ENCODE data around the gene TUSC2. TPM values are rescaled to one million over a fixed set of nuclear protein-coding genes. Genes with fewer than 3 reads are reported as not detected.
"Not testable (repeated sequence)": the region's sequence is repeated elsewhere in the genome, so short reads cannot be mapped to it uniquely, and the experiment has no call there.

TUSC2 gene
- total RNA-seq, 1 donor from 2014 or later = 30.7 TPM

DNA sequence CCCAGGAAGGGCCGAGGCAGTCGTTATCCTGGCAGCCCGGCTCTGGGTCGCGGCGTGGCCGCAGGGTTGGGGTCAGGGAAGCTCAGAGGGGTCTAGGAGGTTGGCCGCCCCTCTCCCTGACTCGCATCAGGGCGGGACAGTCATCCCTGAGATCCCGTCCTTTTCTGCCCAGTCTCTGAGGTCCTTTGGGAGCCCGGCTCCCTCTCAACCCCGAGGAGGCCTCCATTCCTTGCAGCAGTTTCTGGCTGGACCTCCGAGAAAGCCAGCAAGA, 6.0 kb downstream of the TUSC2 start:
- no peak for ATAC-seq
- intact Hi-C loops (cut with micrococcal nuclease) = no loop called here
- DNase-seq = no peak

DNA sequence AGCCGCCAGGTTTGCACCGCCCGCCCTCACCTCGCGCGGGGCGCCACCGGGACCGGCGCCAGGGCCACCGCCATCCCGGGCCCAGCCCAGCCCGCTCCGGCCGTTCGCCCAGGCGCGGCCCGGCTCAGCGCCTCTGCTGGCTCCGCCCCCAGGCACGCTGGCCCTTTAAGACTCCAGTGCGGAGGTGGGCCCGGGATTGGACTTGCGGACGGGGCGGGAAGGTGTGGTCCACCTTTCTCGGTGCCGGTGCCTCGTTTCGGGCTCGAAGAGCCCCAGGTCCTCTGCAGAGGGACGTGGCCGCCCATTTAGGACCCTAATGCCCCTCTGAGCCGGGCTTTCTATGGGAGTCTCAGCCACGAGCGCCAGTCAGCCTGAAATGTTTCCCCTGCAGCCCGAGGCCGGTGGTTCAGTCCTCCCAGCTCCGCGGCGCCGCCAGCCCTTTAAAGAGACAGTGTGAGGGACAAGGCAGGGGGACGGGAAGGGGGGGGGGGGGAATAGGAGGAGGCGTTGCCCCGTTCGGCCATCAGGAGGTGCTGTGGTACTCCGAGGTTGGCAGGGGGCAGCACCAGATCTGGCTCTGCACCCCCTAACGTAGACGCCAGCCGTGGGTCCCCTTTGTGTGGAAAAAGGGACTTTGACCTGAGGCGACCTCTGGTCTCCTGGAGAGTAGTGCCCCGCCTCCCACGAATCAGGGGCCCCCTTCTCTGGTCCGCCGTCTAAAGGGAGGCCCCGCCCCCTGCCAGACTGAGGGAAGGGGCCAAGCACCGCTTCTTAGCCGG, 6.5 kb downstream of the TUSC2 start:
- peak; percentile 95 for DNase-seq
- intact Hi-C loops (cut with micrococcal nuclease) = no loop called here

DNA sequence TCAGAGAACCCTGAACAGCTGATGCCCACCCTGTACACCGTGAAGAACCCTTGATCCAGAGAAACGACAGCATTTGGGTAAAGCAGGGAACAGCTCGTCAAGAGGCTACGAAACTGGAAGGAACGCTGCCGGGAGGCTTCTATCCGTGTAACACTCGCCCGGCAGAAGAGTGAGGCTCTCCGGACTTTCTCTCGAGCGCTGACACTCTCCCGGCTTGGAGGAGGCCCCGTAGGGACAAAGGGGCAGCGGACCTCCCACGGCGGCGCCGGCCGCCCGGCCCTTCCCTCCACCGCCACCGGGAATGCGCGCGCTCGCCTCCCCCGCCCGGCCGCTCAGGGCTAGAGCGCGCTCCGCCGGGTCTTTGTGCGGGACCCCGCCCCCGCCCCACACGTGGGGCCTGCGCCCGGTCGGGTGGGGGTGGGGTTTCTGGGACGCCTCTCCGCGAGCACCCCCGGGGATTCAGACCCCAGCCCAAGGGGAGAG, 7.1 kb downstream of the TUSC2 start:
- peak; percentile 90 for DNase-seq
- ATAC-seq = peak; percentile 73
- intact Hi-C loops (cut with micrococcal nuclease) = no loop called here

More for the DNA sequence above, 6.5 kb downstream of the TUSC2 start:
- peak; percentile 81 for ATAC-seq

DNA sequence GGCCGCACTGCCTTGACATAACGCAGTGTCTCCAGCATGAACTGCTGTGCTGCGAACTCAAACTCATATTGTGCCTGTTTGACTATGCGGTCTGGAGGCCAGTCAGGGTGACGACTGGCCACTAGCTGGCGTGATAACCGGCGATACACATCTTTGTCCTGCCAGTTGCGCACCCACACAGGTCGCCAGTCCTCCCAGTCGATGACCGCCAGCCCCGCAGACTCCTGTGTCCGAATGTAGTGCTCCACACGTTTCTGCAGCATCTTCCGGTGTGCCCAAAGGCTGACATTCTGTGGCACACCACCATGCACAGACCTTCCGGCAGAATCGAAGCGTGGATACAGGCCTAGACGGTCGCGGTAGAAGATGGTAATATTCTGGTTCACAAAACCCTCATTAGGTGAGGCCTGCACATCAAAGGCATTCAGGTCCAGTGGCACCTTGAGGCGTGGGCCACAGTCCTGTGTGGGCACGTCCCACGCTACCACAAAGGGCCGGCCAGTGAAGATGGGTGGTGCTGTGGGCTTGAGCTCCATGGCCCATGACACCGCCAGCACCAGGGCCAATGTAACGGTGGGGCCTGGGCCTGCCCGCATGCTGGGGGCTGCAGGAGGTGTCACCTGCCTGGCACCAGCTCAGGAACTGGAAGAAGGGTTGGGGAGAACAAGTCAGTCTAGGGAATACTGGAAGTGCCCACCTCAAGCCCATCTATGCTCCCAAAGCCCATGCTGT, 8.0 kb downstream of the TUSC2 start:
- no peak for DNase-seq
- intact Hi-C loops (cut with micrococcal nuclease) = no loop called here
- ATAC-seq = no peak

DNA sequence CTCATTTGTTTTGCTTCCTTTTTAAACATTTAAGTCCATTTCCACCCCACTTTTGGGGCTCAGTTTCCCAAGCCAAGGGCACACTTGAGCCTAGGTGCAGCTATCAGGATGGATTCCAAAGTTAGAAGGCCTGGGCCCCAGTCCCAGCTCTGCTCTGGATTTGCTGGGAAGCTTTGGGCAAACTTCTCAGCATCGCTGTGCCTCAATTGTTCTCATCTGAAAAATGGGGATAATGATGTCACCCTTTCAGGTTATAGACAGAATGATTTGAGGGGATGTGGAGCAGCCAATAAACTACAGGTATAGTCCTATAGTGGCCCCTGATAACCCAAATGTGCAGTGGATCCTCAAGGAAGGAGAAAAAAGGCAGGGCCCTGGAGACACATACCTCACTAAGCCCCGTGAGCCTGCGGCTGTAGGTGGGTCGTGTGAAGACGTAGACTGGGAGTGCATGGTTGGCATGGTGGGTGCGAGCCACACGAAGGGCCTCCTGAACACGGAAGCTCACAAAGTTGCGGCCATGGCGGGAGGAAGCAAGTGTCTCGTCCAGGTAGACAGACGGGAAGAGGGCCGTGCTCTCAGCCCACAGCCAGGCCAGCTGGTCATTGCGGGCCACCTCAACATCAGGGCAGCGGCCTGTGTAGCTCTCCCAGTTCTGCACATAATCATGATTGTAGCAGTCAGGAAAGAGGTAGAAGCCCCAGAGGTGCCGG, 8.7 kb downstream of the TUSC2 start:
- intact Hi-C loops (cut with micrococcal nuclease) = no loop called here
- no peak for DNase-seq
- no peak for ATAC-seq

DNA sequence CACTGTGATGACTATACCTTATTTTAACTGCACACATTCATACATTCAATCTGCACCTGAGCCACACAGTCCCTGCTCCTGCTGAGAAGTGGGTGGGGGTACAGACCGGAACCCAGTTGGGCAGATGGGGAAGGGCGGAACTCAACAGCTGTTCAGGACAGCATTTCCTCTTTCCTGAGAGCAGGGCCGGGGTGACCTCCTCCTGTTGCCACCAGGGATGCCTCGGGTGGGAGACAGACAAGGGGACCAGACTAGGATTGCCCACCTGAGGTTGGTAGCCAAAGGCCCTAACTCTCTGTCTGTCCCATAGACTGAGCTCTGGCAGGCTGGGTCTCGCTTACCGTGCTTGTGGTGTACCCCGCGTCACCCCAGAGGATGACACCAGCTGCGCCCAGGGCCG, 9.4 kb downstream of the TUSC2 start:
- intact Hi-C loops (cut with micrococcal nuclease) = no loop called here
- DNase-seq = no peak
- ATAC-seq = no peak

DNA sequence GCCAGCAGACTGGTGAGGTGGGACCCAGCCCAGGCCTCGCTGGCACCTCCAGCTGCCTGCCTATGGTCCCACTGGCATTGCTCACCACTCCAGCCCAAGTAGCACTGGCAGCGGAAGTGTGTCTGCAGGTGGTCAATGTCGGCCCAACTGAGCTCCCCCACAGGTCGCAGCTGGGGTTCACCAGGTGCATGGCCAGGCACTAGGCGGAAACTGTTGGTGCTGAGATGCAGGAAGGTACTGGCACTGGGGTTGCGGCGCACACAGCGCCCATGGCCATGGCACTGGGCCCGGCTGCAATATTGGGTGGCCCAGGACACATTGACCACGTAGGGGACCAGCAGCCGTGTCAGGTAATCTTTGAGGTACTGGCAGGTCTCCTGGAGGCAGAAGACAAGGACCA, 9.9 kb downstream of the TUSC2 start:
- no peak for DNase-seq
- no peak for ATAC-seq
- intact Hi-C loops (cut with micrococcal nuclease) = no loop called here

DNA sequence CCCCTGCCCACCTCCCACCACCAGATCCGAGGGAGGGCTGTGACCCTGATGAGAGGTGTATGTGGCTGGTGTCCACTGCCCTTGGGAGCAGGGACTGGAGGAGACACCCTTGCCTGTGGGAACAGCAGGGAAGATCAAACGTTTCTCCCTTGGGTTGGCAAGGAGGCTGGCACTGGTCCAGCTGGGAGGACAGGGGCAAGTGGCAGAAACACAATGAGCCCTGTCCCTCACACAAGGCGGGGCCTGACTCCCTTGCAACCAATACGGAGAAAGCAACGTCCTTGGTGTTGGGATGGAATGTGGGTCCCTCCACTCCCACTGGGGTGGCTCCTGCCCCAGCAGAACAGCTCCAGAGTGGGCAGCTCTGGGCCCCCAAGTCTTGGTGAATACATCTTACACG, 10.7 kb downstream of the TUSC2 start:
- DNase-seq = peak; percentile 49
- intact Hi-C loops (cut with micrococcal nuclease) = no loop called here
- no peak for ATAC-seq

DNA sequence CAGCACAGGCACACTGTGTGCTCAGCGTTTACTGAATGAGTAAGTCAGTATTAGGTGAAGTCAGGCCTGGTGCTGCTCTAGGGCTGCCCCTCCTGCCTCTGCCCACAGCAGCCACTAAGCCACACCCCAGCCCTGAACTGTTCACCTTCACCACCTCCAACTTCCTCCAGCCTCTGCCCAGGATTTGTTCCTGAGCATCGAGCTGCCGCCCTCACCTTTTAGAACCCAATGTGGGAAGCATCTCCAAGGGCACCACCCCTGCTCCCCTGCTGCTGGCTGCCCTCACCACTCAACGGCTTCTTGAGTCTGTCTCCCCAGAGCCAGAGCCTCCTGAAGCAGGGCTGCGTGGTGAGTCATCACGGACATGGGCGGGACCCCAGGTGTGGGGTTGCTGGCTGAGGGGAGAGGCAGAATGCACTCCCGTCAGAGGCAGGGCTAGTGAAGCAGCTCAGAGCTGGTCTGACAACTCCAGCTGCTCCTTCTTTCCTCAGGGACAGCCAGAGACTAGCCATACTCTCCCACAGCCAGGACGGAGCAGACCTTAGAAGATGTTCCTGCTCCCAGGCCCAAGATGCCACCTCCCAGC, 11.3 kb downstream of the TUSC2 start:
- ATAC-seq (no peak), DNase-seq (no peak)
- intact Hi-C loops (cut with micrococcal nuclease) = no loop called here

DNA sequence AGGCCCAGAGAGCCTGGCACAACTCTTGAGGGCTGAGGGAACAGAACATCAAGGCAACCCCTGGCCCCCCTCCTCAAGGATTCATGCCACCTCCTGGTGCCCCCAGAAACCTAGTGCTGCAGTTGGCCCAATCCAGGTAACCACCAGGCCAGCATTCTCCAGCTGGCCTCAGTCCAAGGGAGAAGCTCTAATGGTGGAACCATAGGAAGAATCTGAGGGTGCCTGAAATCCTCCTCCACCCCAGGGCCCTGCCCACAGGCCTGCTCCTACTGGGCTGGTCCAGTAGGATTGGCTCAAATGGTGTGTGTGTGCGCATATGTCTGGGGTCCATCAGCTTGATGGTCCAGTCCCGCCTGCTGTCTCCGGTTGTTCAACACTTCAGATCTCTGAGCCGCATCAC, 13.2 kb downstream of the TUSC2 start:
- DNase-seq (no peak), ATAC-seq (no peak)
- intact Hi-C loops (cut with micrococcal nuclease) = no loop called here

DNA sequence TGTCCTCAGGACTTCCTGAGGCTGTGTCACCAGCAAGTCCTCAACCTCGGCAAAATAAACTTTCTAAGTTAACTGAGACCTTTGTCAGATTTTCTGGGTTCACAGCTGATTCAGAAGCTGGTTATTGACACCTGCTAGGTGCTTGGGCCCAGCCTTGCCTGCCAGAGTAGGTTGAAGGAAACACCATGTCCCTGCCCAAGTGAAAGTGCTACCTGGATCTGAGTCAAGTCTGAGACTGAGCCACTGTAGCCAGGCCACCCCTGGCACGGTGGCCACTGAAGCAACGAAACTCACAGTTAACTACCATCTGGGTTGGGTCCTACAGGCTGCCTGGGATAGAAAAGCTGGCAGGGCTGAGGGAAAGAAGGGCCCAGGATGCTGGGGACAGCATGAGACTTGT, 13.7 kb downstream of the TUSC2 start:
- ATAC-seq (peak; percentile 37), DNase-seq (no peak)
- intact Hi-C loops (cut with micrococcal nuclease) = no loop called here

DNA sequence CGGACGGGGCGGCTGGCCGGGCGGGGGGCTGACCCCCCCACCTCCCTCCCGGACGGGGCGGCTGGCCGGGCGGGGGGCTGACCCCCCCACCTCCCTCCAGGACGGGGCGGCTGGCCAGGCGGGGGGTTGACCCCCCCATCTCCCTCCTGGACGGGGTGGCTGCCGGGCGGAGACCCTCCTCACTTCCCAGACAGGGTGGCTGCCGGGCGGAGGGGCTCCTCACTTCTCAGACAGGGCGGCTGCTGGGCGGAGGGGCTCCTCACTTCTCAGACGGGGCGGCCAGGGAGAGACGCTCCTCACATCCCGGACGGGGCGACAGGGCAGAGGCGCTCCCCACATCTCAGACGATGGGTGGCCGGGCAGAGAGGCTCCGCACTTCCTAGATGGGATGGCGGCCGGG, 16.0 kb downstream of the TUSC2 start:
- intact Hi-C loops (cut with micrococcal nuclease); DNase-seq; ATAC-seq: not testable (repeated sequence)

DNA sequence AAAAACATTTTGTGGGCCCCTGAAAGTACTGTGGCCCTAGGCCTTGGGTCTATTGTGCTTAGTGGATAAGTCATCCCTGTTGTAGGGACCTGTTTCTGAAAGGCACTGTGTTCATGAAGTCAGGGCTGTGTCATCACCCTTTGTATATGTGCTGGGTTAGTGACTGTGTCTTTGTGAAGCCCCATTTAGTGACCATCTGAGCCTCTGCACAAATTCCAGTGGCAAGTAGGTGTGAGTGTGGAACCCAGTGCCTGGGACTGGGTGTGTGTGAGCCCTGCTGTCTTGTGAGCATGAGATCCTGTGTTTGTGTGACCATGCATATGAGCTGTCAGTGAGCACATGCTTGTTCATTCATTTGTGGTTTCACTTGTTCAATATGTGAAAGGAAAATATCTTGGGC, 23.4 kb downstream of the TUSC2 start:
- ATAC-seq (no peak), DNase-seq (no peak)
- intact Hi-C loops (cut with micrococcal nuclease) = no loop called here

DNA sequence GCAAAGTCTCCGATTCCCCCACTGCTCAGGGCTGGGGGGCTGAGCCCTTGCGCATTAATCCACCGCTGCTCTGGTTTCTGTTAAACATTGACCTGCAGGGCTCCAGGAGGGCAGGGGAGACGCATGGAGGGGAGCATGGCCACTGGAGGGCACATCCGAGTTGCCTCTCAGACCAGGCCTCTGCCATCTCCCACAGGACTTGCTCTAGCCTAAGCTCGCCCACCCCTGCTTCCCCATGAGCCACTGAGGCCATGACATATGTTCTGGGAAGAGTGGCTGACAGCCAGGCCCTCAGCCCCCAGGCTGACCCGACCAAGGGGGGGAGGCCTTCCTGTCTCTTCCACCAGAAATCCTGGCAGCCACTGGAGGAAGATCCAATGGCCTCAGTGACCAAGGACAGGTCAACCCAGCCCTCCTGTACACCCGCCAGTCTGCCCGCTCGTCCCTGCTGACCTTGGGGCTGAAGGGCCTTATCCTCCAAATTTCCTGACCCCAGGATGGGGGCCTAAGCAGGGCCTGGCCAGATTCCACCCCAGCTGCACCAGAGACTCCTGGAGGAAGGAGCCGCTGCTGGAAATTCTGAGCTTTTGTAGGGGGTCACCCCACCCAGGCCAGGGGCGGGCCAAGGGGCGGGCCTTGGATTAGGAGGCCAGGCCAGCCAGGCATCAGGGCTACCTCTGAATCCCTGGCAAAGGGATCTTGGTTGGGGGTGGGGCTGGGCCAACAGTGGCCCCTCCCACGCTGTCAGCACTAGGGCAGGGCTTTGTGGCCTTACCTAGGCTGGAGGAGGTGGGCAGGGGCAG, 24.8 kb downstream of the TUSC2 start, which contains the start of gene HYAL1:
HYAL1 (minus strand) TSS at position 562 of the 803 bp plus-strand sequence. CDS start 618 bp downstream, outside the sequence.
- ATAC-seq (peak; percentile 56), DNase-seq (peak; percentile 91)
- intact Hi-C loops (cut with micrococcal nuclease) = no loop called here

DNA sequence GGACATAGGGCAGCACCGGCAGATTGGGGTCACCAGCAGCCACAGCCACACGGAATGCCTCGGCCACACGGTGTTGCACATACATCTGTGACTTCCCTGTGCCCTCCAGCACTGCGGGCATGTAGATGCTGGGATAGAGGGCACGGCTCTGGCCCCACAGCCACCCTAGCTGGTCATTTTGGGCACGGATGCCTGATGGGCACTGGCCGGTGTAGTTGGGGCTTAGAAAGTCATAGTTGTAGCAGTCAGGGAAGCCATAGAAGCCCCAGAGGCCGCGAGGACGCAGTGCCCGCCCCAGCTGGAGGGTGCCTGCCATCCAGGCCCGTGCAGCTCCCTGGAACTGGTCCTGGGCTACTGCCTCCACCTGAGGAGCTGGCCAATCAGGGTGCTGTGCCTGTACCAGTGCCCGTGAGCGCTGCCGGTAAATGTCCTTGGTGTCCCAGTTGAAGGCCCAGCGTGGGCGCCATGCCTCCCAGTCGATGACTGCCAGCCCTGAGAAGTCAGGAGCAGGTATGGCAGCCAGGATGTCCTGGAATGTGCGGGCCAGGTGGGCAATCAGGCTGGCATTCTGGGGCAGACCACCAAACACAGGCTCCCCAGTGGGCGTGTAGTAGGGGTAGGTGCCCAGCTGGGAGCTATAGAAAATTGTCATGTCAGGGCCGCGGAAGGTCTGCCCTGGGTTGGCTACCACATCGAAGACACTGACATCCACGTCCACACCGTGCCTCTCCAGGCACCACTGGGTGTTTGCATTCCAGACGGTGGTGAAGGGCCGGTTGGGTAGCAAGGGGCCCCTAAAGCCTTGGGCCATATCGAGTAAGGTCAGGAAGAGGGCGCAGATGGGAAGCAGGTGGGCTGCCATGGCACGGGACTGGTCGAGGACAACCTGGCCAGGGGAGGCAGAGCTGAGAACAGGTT, 25.7 kb downstream of the TUSC2 start:
- DNase-seq (peak; percentile 47), ATAC-seq (no peak)
- intact Hi-C loops (cut with micrococcal nuclease) = no loop called here

DNA sequence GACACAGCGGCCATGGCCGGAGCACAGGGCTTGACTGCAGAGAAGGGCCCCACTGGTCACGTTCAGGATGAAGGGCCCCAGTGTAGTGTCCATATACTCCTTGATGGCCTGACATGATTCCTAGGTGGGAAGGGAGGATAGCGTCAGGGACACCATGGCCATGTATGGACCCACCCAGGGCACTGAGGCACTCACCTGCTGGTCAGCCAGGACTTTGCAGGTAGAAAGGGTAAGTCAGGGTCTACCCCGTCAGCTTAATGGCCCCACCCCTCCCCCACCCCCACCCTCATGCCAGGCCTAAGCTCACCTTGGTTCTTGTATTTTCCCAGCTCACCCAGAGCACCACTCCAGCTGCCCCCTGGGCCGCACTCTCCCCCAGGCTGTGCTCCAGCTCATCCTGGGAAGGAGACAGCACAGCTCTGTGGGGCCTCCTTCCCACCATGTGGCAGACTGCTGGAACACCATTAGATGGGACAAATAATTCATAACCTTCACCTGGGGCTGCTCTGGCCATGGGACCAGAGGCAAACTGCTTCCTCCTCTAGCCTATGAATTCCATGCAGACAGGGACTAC, 27.3 kb downstream of the TUSC2 start:
- intact Hi-C loops (cut with micrococcal nuclease) = no loop called here
- ATAC-seq = no peak
- DNase-seq = no peak

DNA sequence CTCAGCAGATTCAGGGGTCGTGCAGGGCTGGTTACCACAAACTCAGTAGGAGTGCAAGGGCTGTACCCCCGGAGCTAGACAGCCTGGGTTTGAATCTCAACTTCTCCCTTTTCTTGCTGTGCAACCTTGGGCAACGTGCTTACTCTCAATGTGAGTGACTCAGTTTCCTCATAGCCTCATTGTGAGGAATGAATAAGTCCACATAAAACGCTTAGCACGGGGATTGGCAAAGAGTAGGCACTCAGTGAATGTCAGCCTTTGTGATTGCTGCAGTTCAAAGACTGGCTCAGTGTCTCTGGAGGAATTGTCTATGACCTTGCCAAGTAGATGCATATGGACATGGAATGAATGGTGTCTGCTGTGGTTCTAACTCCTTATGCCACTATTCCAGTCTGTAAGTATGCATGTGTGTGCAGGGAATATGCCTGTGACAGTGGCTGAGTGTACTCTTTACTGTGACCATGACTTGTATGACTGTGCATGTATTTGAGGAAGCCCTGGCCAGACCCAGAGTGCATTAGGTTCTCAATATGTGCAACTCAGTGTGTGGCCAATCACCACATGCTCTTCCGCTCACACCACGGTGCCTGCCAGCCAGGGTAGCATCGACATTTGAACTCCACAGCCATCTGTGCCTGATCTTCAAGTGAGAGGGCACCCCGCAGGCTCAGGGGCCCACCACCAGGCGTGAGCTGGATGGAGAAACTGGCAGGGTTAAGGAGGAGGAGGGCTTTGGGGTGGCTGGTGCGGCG, 27.9 kb downstream of the TUSC2 start:
- intact Hi-C loops (cut with micrococcal nuclease) = no loop called here
- peak; percentile 52 for DNase-seq
- ATAC-seq = peak; percentile 0

Data from left ventricle myocardium superior (tissue), 1 donor.